ENCODE results near the gene PRRX2. TPM values are rescaled to one million over a fixed set of nuclear protein-coding genes. Genes with fewer than 3 reads are reported as not detected.

PRRX2 gene
- total and polyA plus RNA-seq, 2 experiments from 2014 or later, result 5.8 to 8.3 TPM

- Histone ChIP-seq H4K20me1 (replicated peaks; ENCODE audit: insufficient read depth) (no peaks in the 10 kb centered on the region), H3K36me3 (ENCODE audit: insufficient read depth) (no peaks in the 10 kb centered on the region), H3K27ac (ENCODE audit: low read depth) (no peak overlapping the region), H3K27me3 (ENCODE audit: insufficient read depth) (no peaks in the 10 kb centered on the region), H3K4me3 (no peak overlapping the region), H3K4me2 (no peak overlapping the region), H3K9me2 (ENCODE audit: insufficient read depth) (no peaks in the 10 kb centered on the region), H2AFZ (no peak overlapping the region), H3F3A (replicated peaks; ENCODE audit: low read depth) (no peaks in the 10 kb centered on the region), H3K79me2 (replicated peaks; ENCODE audit: insufficient read depth) (no peaks in the 10 kb centered on the region), H3K4me1 (ENCODE audit: insufficient read depth) (no peaks in the 10 kb centered on the region)
- DNase-seq (ENCODE audit: low spot score), result no peak
- Mint-ChIP-seq H3K4me3 (no peak overlapping the region), H3K27me3 (ENCODE audit: insufficient read depth, low read depth, poor library complexity) (peaks cover 20% of the 10 kb centered on the region), H3K27ac (no peak overlapping the region), H3K9me3 (no peaks in the 10 kb centered on the region; the same call in 2 of the 3 replicates), H3K36me3 (ENCODE audit: low read depth) (no peaks in the 10 kb centered on the region), H3K4me1 (peaks cover 5% of the 10 kb centered on the region)
- TF ChIP-seq CREB1 (CRISPR knock-in tag; IDR thresholded peaks at IDR 0.05; ENCODE audit: low read depth), result no peak
- TF ChIP-seq POLR2AphosphoS5 (IDR thresholded peaks at IDR 0.05; ENCODE audit: low read depth), result no peak
- TF ChIP-seq, protein P1, sequence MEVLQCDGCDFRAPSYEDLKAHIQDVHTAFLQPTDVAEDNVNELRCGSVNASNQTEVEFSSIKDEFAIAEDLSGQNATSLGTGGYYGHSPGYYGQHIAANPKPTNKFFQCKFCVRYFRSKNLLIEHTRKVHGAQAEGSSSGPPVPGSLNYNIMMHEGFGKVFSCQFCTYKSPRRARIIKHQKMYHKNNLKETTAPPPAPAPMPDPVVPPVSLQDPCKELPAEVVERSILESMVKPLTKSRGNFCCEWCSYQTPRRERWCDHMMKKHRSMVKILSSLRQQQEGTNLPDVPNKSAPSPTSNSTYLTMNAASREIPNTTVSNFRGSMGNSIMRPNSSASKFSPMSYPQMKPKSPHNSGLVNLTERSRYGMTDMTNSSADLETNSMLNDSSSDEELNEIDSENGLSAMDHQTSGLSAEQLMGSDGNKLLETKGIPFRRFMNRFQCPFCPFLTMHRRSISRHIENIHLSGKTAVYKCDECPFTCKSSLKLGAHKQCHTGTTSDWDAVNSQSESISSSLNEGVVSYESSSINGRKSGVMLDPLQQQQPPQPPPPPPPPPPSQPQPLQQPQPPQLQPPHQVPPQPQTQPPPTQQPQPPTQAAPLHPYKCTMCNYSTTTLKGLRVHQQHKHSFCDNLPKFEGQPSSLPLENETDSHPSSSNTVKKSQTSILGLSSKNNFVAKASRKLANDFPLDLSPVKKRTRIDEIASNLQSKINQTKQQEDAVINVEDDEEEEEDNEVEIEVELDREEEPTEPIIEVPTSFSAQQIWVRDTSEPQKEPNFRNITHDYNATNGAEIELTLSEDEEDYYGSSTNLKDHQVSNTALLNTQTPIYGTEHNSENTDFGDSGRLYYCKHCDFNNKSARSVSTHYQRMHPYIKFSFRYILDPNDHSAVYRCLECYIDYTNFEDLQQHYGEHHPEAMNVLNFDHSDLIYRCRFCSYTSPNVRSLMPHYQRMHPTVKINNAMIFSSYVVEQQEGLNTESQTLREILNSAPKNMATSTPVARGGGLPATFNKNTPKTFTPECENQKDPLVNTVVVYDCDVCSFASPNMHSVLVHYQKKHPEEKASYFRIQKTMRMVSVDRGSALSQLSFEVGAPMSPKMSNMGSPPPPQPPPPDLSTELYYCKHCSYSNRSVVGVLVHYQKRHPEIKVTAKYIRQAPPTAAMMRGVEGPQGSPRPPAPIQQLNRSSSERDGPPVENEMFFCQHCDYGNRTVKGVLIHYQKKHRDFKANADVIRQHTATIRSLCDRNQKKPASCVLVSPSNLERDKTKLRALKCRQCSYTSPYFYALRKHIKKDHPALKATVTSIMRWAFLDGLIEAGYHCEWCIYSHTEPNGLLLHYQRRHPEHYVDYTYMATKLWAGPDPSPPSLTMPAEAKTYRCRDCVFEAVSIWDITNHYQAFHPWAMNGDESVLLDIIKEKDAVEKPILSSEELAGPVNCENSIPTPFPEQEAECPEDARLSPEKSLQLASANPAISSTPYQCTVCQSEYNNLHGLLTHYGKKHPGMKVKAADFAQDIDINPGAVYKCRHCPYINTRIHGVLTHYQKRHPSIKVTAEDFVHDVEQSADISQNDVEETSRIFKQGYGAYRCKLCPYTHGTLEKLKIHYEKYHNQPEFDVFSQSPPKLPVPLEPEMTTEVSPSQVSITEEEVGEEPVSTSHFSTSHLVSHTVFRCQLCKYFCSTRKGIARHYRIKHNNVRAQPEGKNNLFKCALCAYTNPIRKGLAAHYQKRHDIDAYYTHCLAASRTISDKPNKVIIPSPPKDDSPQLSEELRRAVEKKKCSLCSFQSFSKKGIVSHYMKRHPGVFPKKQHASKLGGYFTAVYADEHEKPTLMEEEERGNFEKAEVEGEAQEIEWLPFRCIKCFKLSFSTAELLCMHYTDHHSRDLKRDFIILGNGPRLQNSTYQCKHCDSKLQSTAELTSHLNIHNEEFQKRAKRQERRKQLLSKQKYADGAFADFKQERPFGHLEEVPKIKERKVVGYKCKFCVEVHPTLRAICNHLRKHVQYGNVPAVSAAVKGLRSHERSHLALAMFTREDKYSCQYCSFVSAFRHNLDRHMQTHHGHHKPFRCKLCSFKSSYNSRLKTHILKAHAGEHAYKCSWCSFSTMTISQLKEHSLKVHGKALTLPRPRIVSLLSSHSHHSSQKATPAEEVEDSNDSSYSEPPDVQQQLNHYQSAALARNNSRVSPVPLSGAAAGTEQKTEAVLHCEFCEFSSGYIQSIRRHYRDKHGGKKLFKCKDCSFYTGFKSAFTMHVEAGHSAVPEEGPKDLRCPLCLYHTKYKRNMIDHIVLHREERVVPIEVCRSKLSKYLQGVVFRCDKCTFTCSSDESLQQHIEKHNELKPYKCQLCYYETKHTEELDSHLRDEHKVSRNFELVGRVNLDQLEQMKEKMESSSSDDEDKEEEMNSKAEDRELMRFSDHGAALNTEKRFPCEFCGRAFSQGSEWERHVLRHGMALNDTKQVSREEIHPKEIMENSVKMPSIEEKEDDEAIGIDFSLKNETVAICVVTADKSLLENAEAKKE (CRISPR knock-in tag; IDR thresholded peaks at IDR 0.05), result no peak
- no peak for TF ChIP-seq NANOG (IDR thresholded peaks at IDR 0.05; ENCODE audit: borderline replicate concordance)
- no peak for TF ChIP-seq ZNF331 (CRISPR knock-in tag; IDR thresholded peaks at IDR 0.05; ENCODE audit: low read depth)
- ATAC-seq, result no peak
Observed at GRCh38 chr9:129740666-129741464, 75.4 kb downstream of the PRRX2 start.

GRCh38 chr9:129745200-129745599 is 79.8 kb downstream of the PRRX2 start:
- Histone ChIP-seq H3K27me3 (ENCODE audit: insufficient read depth) (no peaks in the 10 kb centered on the region), H3K36me3 (ENCODE audit: insufficient read depth) (no peaks in the 10 kb centered on the region), H3K4me3 (no peak overlapping the region), H3K4me2 (no peak overlapping the region), H3K79me2 (replicated peaks; ENCODE audit: insufficient read depth) (no peaks in the 10 kb centered on the region), H3F3A (replicated peaks; ENCODE audit: low read depth) (no peaks in the 10 kb centered on the region), H3K9me2 (ENCODE audit: insufficient read depth) (no peaks in the 10 kb centered on the region), H3K4me1 (ENCODE audit: insufficient read depth) (no peaks in the 10 kb centered on the region), H2AFZ (no peak overlapping the region), H4K20me1 (replicated peaks; ENCODE audit: insufficient read depth) (no peaks in the 10 kb centered on the region), H3K27ac (ENCODE audit: low read depth) (no peak overlapping the region)
- Mint-ChIP-seq H3K27ac (no peak overlapping the region), H3K36me3 (ENCODE audit: low read depth) (no peaks in the 10 kb centered on the region), H3K9me3 (no peaks in the 10 kb centered on the region; the same call in 2 of the 3 replicates), H3K4me1 (no peaks in the 10 kb centered on the region), H3K27me3 (ENCODE audit: insufficient read depth, low read depth, poor library complexity) (peaks cover 7% of the 10 kb centered on the region), H3K4me3 (no peak overlapping the region)
- ATAC-seq (no peak), DNase-seq (ENCODE audit: low spot score) (no peak)
- TF ChIP-seq, protein P2, sequence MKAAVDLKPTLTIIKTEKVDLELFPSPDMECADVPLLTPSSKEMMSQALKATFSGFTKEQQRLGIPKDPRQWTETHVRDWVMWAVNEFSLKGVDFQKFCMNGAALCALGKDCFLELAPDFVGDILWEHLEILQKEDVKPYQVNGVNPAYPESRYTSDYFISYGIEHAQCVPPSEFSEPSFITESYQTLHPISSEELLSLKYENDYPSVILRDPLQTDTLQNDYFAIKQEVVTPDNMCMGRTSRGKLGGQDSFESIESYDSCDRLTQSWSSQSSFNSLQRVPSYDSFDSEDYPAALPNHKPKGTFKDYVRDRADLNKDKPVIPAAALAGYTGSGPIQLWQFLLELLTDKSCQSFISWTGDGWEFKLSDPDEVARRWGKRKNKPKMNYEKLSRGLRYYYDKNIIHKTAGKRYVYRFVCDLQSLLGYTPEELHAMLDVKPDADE (IDR thresholded peaks at IDR 0.05), result no peak
- no peak for TF ChIP-seq CTCF (conservative IDR thresholded peaks at IDR 0.05; ENCODE audit: low read depth in 2 of 2)
- no peak for TF ChIP-seq REST (IDR thresholded peaks at IDR 0.05; ENCODE audit: unreplicated experiment)
- TF ChIP-seq CREB1 (CRISPR knock-in tag; IDR thresholded peaks at IDR 0.05; ENCODE audit: low read depth), result no peak
- TF ChIP-seq ZNF331 (CRISPR knock-in tag; IDR thresholded peaks at IDR 0.05; ENCODE audit: low read depth), result no peak

Data from GM23338 (cell line).